H9 (cell line): ENCODE data around the gene FRRS1L. TPM values are rescaled to one million over a fixed set of nuclear protein-coding genes. Genes with fewer than 3 reads are reported as not detected.

Source experiments
- DNase-seq: peaks from one replicate; pipeline ENCODE4 v3.0.0-alpha.2; 2017
- H2AFZ ChIP-seq: one replicate; pipeline ENCODE4 v1.6.1; 2013; ENCODE audit warnings: mild to moderate bottlenecking, low read length, control low read depth, moderate library complexity
- H2AK5ac ChIP-seq: 2 replicates; pipeline ENCODE4 v1.6.1; 2013; ENCODE audit warnings: low read length, control low read depth, mixed read lengths; ENCODE audit not compliant: insufficient read length
- H2BK120ac ChIP-seq: one replicate; pipeline ENCODE4 v1.6.1; 2013; ENCODE audit warnings: low read depth, mild to moderate bottlenecking, low read length, control low read depth, inconsistent platforms; ENCODE audit not compliant: poor library complexity, severe bottlenecking
- H2BK12ac ChIP-seq: 2 replicates; pipeline ENCODE4 v1.6.1; 2013; ENCODE audit warnings: low read length, control low read depth, mixed read lengths, low read depth; ENCODE audit not compliant: insufficient read length
- H2BK15ac ChIP-seq: 2 replicates; pipeline ENCODE4 v1.6.1; 2013; ENCODE audit warnings: low read depth, low read length, control low read depth
- H2BK20ac ChIP-seq: one replicate; pipeline ENCODE4 v1.6.1; 2013; ENCODE audit warnings: low read depth, mild to moderate bottlenecking, low read length, control low read depth, inconsistent platforms; ENCODE audit not compliant: poor library complexity, severe bottlenecking
- H2BK5ac ChIP-seq: 2 replicates; pipeline ENCODE4 v1.6.1; 2013; ENCODE audit warnings: low read length, control low read depth, mixed read lengths; ENCODE audit not compliant: insufficient read length
- H3K14ac ChIP-seq: 2 replicates; pipeline ENCODE4 v1.6.1; 2013; ENCODE audit warnings: low read length, control low read depth; ENCODE audit not compliant: insufficient read depth
- H3K18ac ChIP-seq: 2 replicates; pipeline ENCODE4 v1.6.1; 2013; ENCODE audit warnings: low read depth, mild to moderate bottlenecking, mixed read lengths, low read length, control low read depth; ENCODE audit not compliant: insufficient read length
- H3K23ac ChIP-seq: 2 replicates; pipeline ENCODE4 v1.6.1; 2013; ENCODE audit warnings: low read length, control low read depth, mixed read lengths, low read depth; ENCODE audit not compliant: insufficient read length
- H3K23me2 ChIP-seq: 2 replicates; pipeline ENCODE4 v1.6.1; 2013; ENCODE audit warnings: low read depth, mild to moderate bottlenecking, mixed read lengths, low read length, control low read depth; ENCODE audit not compliant: insufficient read length, poor library complexity, severe bottlenecking
- H3K27ac ChIP-seq: 2 replicates; pipeline ENCODE4 v1.5.1; 2013; ENCODE audit warnings: low read length, control low read depth, mixed read lengths, low read depth; ENCODE audit not compliant: insufficient read length
- H3K27me3 ChIP-seq: 2 replicates; pipeline ENCODE4 v1.6.1; 2013; ENCODE audit warnings: low read length, control low read depth, inconsistent platforms; ENCODE audit not compliant: insufficient read depth
- H3K4ac ChIP-seq: 2 replicates; pipeline ENCODE4 v1.6.1; 2013; ENCODE audit warnings: low read depth, mild to moderate bottlenecking, control low read depth, inconsistent platforms, low read length, moderate library complexity
- H3K4me1 ChIP-seq: 2 replicates; pipeline ENCODE4 v1.6.1; 2013; ENCODE audit warnings: low read length, control low read depth, inconsistent platforms; ENCODE audit not compliant: insufficient read depth
- H3K4me2 ChIP-seq: 2 replicates; pipeline ENCODE4 v1.6.1; 2013; ENCODE audit warnings: low read length, control low read depth, mixed read lengths; ENCODE audit not compliant: insufficient read length, insufficient read depth
- H3K56ac ChIP-seq: 2 replicates; pipeline ENCODE4 v1.6.1; 2013; ENCODE audit warnings: low read depth, mild to moderate bottlenecking, mixed read lengths, low read length, control low read depth; ENCODE audit not compliant: insufficient read length
- H3K79me1 ChIP-seq: 2 replicates; pipeline ENCODE4 v1.6.1; 2013; ENCODE audit warnings: low read depth, mild to moderate bottlenecking, moderate library complexity, low read length, control low read depth, inconsistent platforms; ENCODE audit not compliant: insufficient read depth, poor library complexity, severe bottlenecking
- H3K79me2 ChIP-seq: 2 replicates; pipeline ENCODE4 v1.6.1; 2013; ENCODE audit warnings: low read length, control low read depth, inconsistent platforms; ENCODE audit not compliant: insufficient read depth
- H3K9ac ChIP-seq: 2 replicates; pipeline ENCODE4 v1.6.1; 2013; ENCODE audit warnings: low read length, control low read depth, mixed read lengths; ENCODE audit not compliant: insufficient read length; ENCODE audit errors: extremely low read depth
- H3K9me3 ChIP-seq: one replicate; pipeline ENCODE4 v1.6.1; 2013; ENCODE audit warnings: low read depth, low read length, inconsistent platforms; ENCODE audit not compliant: control insufficient read depth
- H3T11ph ChIP-seq: one replicate; pipeline ENCODE4 v1.6.1; 2013; ENCODE audit warnings: mild to moderate bottlenecking, low read length, control low read depth, inconsistent platforms
- H4K20me1 ChIP-seq: one replicate; pipeline ENCODE4 v1.6.1; 2013; ENCODE audit not compliant: control insufficient read depth, insufficient read length, insufficient read depth
- H4K5ac ChIP-seq: 2 replicates; pipeline ENCODE4 v1.6.1; 2013; ENCODE audit warnings: low read depth, mild to moderate bottlenecking, mixed read lengths, low read length, control low read depth; ENCODE audit not compliant: insufficient read length
- H4K8ac ChIP-seq: replicated peaks from 2 replicates; pipeline ENCODE4 v1.6.1; 2013; ENCODE audit warnings: low read length, control low read depth, mixed read lengths, low read depth; ENCODE audit not compliant: insufficient read length
- H4K91ac ChIP-seq: 2 replicates; pipeline ENCODE4 v1.6.1; 2013; ENCODE audit warnings: low read depth, mild to moderate bottlenecking, moderate library complexity, mixed read lengths, low read length, control low read depth; ENCODE audit not compliant: insufficient read length
- H3K27ac Mint-ChIP-seq, 3 experiments: 2 replicates in 2 of 3; 3 replicates in 1 of 3; pipeline ENCODE4 v1.8.0; 2020 to 2021; ENCODE audit warnings: mixed read lengths in 3 of 3, mild to moderate bottlenecking in 1 of 3, moderate library complexity in 1 of 3
- H3K27me3 Mint-ChIP-seq: 2 replicates; pipeline ENCODE4 v1.8.0; 2021; ENCODE audit warnings: low read depth, mild to moderate bottlenecking, moderate library complexity, mixed read lengths
- H3K36me3 Mint-ChIP-seq, 3 experiments: 2 replicates in 2 of 3; 3 replicates in 1 of 3; pipeline ENCODE4 v1.8.0; 2020 to 2021; ENCODE audit warnings: low read depth in 3 of 3, mixed read lengths in 3 of 3; ENCODE audit not compliant: insufficient read depth in 1 of 3
- H3K4me1 Mint-ChIP-seq, 2 experiments: 2 replicates each; pipeline ENCODE4 v1.8.0; 2020; ENCODE audit warnings: mixed read lengths in 2 of 2
- H3K4me3 Mint-ChIP-seq, 2 experiments: 2 replicates in 1 of 2; 3 replicates in 1 of 2; pipeline ENCODE4 v1.8.0; 2020 to 2021; ENCODE audit warnings: mild to moderate bottlenecking in 2 of 2, mixed read lengths in 2 of 2, moderate library complexity in 1 of 2
- H3K9me3 Mint-ChIP-seq, 2 experiments: 2 replicates in 1 of 2; 3 replicates in 1 of 2; pipeline ENCODE4 v1.8.0; 2020; ENCODE audit warnings: mild to moderate bottlenecking in 2 of 2, mixed read lengths in 2 of 2, moderate library complexity in 1 of 2
- WGBS: extraction: QIAGEN DNeasy Blood & Tissue Kit; methylation state at CpG from one replicate; pipeline ENCODE4 v1.1.7; 2013; ENCODE audit warnings: missing lambda C conversion rate, low lambda C conversion rate, mixed read lengths; ENCODE audit not compliant: insufficient read length; ENCODE audit errors: extremely low coverage; 5-methylcytosine and 5-hydroxymethylcytosine counted together
- total RNA-seq: library from RNA; stranded (reverse); gene quantifications from 2 replicates; pipeline ENCODE4 v1.2.1, GENCODE V29; 2021
- TF ChIP-seq, protein P1 (sequence below): fragments of 200-600 bp; sonication (generic); conservative IDR thresholded peaks from 3 replicates; pipeline ENCODE4 v1.8.0; 2021; ENCODE audit warnings: antibody characterized with exemption, mild to moderate bottlenecking

FRRS1L gene
- total RNA-seq, 1 experiment from 2014 or later: 3.3 TPM

DNA sequence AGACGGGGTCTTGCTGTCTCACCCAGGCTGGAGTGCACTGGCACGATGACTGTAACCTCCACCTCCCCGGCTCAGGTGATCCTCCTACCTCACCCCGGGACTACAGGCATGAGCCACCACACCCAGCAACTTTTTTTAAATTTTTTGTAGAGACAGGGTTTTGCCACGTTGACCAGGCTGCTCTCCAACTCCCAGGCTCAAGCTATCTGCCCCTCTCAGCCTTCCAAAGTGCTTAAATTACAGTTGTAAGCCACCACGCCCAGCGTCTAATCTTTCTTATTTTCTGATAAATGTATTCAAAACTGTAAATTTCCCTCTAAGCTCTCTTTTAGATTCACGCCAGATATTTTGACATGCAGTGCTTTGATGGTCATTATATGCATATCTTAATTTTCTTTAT is 10.3 kb downstream of the FRRS1L start:
- Histone ChIP-seq H3K79me1 (no peaks in the 10 kb centered on the region), H2BK15ac (no peak overlapping the region), H4K91ac (no peak overlapping the region), H3K79me2 (no peaks in the 10 kb centered on the region), H2AFZ (no peak overlapping the region), H2AK5ac (no peak overlapping the region), H3K23me2 (peaks cover 2% of the 10 kb centered on the region), H3K27me3 (no peaks in the 10 kb centered on the region), H3K23ac (no peak overlapping the region), H2BK5ac (no peak overlapping the region), H3K9ac (no peak overlapping the region), H2BK20ac (no peak overlapping the region), H3K18ac (no peak overlapping the region), H3K56ac (no peak overlapping the region), H2BK120ac (no peak overlapping the region), H3K27ac (no peak overlapping the region), H3T11ph (no peak overlapping the region), H2BK12ac (no peak overlapping the region), H3K4me1 (no peaks in the 10 kb centered on the region), H4K8ac (no peak overlapping the region), H3K14ac (no peak overlapping the region), H4K20me1 (no peaks in the 10 kb centered on the region), H3K9me3 (peaks cover 14% of the 10 kb centered on the region), H4K5ac (no peak overlapping the region), H3K4ac (no peak overlapping the region), H3K4me2 (no peak overlapping the region)
- Mint-ChIP-seq H3K27me3 (peaks cover 2% of the 10 kb centered on the region), H3K36me3 (peaks cover 6 to 15% (median 9%) of the 10 kb centered on the region in 3 experiments), H3K9me3 (peaks cover 24 to 28% of the 10 kb centered on the region in 2 experiments), H3K27ac (no peak overlapping the region), H3K4me3 (no peak overlapping the region), H3K4me1 (no peaks in the 10 kb centered on the region)
- WGBS: no CpG with 5 or more reads among the region's 8 CpGs
- TF ChIP-seq, protein P1, sequence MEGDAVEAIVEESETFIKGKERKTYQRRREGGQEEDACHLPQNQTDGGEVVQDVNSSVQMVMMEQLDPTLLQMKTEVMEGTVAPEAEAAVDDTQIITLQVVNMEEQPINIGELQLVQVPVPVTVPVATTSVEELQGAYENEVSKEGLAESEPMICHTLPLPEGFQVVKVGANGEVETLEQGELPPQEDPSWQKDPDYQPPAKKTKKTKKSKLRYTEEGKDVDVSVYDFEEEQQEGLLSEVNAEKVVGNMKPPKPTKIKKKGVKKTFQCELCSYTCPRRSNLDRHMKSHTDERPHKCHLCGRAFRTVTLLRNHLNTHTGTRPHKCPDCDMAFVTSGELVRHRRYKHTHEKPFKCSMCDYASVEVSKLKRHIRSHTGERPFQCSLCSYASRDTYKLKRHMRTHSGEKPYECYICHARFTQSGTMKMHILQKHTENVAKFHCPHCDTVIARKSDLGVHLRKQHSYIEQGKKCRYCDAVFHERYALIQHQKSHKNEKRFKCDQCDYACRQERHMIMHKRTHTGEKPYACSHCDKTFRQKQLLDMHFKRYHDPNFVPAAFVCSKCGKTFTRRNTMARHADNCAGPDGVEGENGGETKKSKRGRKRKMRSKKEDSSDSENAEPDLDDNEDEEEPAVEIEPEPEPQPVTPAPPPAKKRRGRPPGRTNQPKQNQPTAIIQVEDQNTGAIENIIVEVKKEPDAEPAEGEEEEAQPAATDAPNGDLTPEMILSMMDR: no peak
- no peak for DNase-seq
